Activated CD4-positive, alpha-beta T cell treated with anti-CD3 and anti-CD28 coated beads for 36 hours (primary cell): ENCODE measurements around the gene RAI1. TPM values are rescaled to one million over a fixed set of nuclear protein-coding genes. Genes with fewer than 3 reads are reported as not detected.

ENCODE experiments used
- ATAC-seq: fragments of 200-7000 bp; cut with Tn5 transposase; one replicate; pipeline ENCODE4 v1.10.0; 2021; ENCODE audit warnings: mild to moderate bottlenecking, moderate library complexity
- CTCF ChIA-PET: fragments of 350-600 bp; sonication (Branson Sonifier 250); formaldehyde crosslinking; loops from one replicate; lab custom pipeline; 2021; ENCODE audit warnings: antibody characterized with exemption; lab: Charles Lee
- POLR2A ChIA-PET: fragments of 350-600 bp; sonication (Branson Sonifier 250); formaldehyde crosslinking; loops from one replicate; lab custom pipeline; 2021; ENCODE audit warnings: antibody characterized with exemption, inconsistent platforms; lab: Charles Lee
- DNase-seq: peaks from one replicate; pipeline ENCODE4 v3.0.0-alpha.2; 2020
- H3K27ac Mint-ChIP-seq: one replicate; pipeline ENCODE4 v1.8.0; 2021; ENCODE audit warnings: mixed read lengths
- H3K27me3 Mint-ChIP-seq: one replicate; pipeline ENCODE4 v1.8.0; 2021; ENCODE audit warnings: mixed read lengths
- H3K36me3 Mint-ChIP-seq: one replicate; pipeline ENCODE4 v1.8.0; 2021; ENCODE audit warnings: low read depth, mixed read lengths
- H3K4me1 Mint-ChIP-seq: one replicate; pipeline ENCODE4 v1.8.0; 2021; ENCODE audit warnings: mixed read lengths
- H3K4me3 Mint-ChIP-seq: one replicate; pipeline ENCODE4 v1.8.0; 2021; ENCODE audit warnings: mild to moderate bottlenecking, moderate library complexity, mixed read lengths
- H3K9me3 Mint-ChIP-seq: one replicate; pipeline ENCODE4 v1.8.0; 2021; ENCODE audit warnings: low read depth, mixed read lengths
- intact Hi-C, 2 experiments: fragments of 100-400 bp; cut with DNase I in 1 of 2; cut with micrococcal nuclease in 1 of 2; formaldehyde crosslinking; loops; one replicate each; pipeline versions ENCODE4 v1.14.2 to v1.15.1; 2022 to 2024; cut with DNase I, micrococcal nuclease
- total RNA-seq, 2 experiments: library from RNA; stranded (reverse); gene quantifications; one replicate each; pipeline ENCODE4 v1.2.3, GENCODE V29; 2021

The RAI1 gene
- total RNA-seq, 2 experiments from 2014 or later, result 13.6 to 16.4 TPM

GRCh38 chr17:17837966-17838962 is 157.0 kb downstream of the RAI1 start:
- Mint-ChIP-seq H3K27ac (peak overlapping the region; percentile 98), H3K4me1 (peaks cover 64% of the 10 kb centered on the region), H3K36me3 (peaks cover 28% of the 10 kb centered on the region), H3K9me3 (no peaks in the 10 kb centered on the region), H3K27me3 (no peaks in the 10 kb centered on the region), H3K4me3 (peak overlapping the region; percentile 77)
- CTCF ChIA-PET, result interaction anchor here (0.6 to 2.1 kb wide), 8 partner anchors 10 to 1333 kb away, joined by 3 to 13 read pairs (median 4); no protein-coding TSS in a partner anchor
- no peak for DNase-seq
- intact Hi-C loops, result loop anchor here (1.0 to 5.0 kb wide), 5 partner anchors 86 to 796 kb away; partner anchors contain the start of genes COPS3 (in 1 of the 2), MPRIP (in 1 of the 2) and RAI1 (in 1 of the 2)
- ATAC-seq, result no peak
- POLR2A ChIA-PET, result interaction anchor here (0.7 to 2.6 kb wide), 7 partner anchors 8 to 342 kb away, joined by 3 to 25 read pairs (median 4); partner anchors contain the start of gene RASD1

- Mint-ChIP-seq H3K27me3 (no peaks in the 10 kb centered on the region), H3K4me3 (peak overlapping the region; percentile 77), H3K27ac (peak overlapping the region; percentile 87), H3K36me3 (peaks cover 11% of the 10 kb centered on the region), H3K4me1 (peaks cover 47% of the 10 kb centered on the region), H3K9me3 (no peaks in the 10 kb centered on the region)
- intact Hi-C loops, result loop anchor here (1.0 to 5.0 kb wide), 4 partner anchors 9 to 798 kb away; partner anchors contain the start of genes MPRIP (in 1 of the 2) and RAI1 (in 1 of the 2)
- peak; percentile 67 for ATAC-seq
- POLR2A ChIA-PET, result interaction anchor here (0.7 to 2.6 kb wide), 5 partner anchors 9 to 20 kb away, joined by 3 to 25 read pairs (median 6); no protein-coding TSS in a partner anchor
- CTCF ChIA-PET, result interaction anchor here (0.5 to 2.1 kb wide), 7 partner anchors 10 to 120 kb away, joined by 3 to 13 read pairs (median 3); no protein-coding TSS in a partner anchor
- peak; percentile 89 for DNase-seq
These were observed 158.8 kb downstream of the RAI1 start for GRCh38 chr17:17839791-17840707.

- POLR2A ChIA-PET, result interaction anchor here (1.1 to 1.3 kb wide), 3 partner anchors 9 to 14 kb away, joined by 4 to 13 read pairs (median 4); no protein-coding TSS in a partner anchor
- peaks cover 3% of the 10 kb centered on the region for H3K36me3 Mint-ChIP-seq
- peak overlapping the region; percentile 64 for H3K4me3 Mint-ChIP-seq
- peak; percentile 41 for DNase-seq
- ATAC-seq, result no peak
- no peaks in the 10 kb centered on the region for H3K27me3 Mint-ChIP-seq
- no peaks in the 10 kb centered on the region for H3K9me3 Mint-ChIP-seq
- peaks cover 38% of the 10 kb centered on the region for H3K4me1 Mint-ChIP-seq
- CTCF ChIA-PET, result interaction anchor here (0.5 to 1.1 kb wide), 7 partner anchors 9 to 119 kb away, joined by 3 to 5 read pairs (median 3); no protein-coding TSS in a partner anchor
- peak overlapping the region; percentile 83 for H3K27ac Mint-ChIP-seq
- intact Hi-C loops, result loop anchor here in 1 of 2 experiments (1.0 kb wide), 1 partner anchor 8 kb away; no protein-coding TSS in a partner anchor
These were observed 159.7 kb downstream of the RAI1 start for GRCh38 chr17:17840751-17841591.

- intact Hi-C loops, result no loop called here
- ATAC-seq, result no peak
- H3K27me3 Mint-ChIP-seq, result no peaks in the 10 kb centered on the region
- no peaks in the 10 kb centered on the region for H3K9me3 Mint-ChIP-seq
- POLR2A ChIA-PET, result interaction anchor here (1.1 to 1.3 kb wide), 3 partner anchors 8 to 15 kb away, joined by 4 to 13 read pairs (median 4); no protein-coding TSS in a partner anchor
- CTCF ChIA-PET, result interaction anchor here (0.9 to 1.1 kb wide), 3 partner anchors 8 to 29 kb away, joined by 3 to 5 read pairs (median 3); no protein-coding TSS in a partner anchor
- H3K4me1 Mint-ChIP-seq, result peaks cover 37% of the 10 kb centered on the region
- no peak for DNase-seq
- peaks cover 1% of the 10 kb centered on the region for H3K36me3 Mint-ChIP-seq
- no peak overlapping the region for H3K4me3 Mint-ChIP-seq
- H3K27ac Mint-ChIP-seq, result peak overlapping the region; percentile 83
These were observed 160.4 kb downstream of the RAI1 start for GRCh38 chr17:17841601-17842025.

- CTCF ChIA-PET, result interaction anchor here (0.6 to 0.9 kb wide), 3 partner anchors 30 to 49 kb away, joined by 3 to 4 read pairs (median 3); no protein-coding TSS in a partner anchor
- POLR2A ChIA-PET, result interaction anchor here (1.1 kb wide), 1 partner anchor 15 kb away, joined by 4 read pairs; no protein-coding TSS in a partner anchor
These were observed 161.0 kb downstream of the RAI1 start for GRCh38 chr17:17842111-17842876.

GRCh38 chr17:17843096-17843495 is 161.8 kb downstream of the RAI1 start:
- Mint-ChIP-seq H3K27ac (peak overlapping the region; percentile 26), H3K9me3 (no peaks in the 10 kb centered on the region), H3K4me3 (no peak overlapping the region), H3K36me3 (no peaks in the 10 kb centered on the region), H3K4me1 (peaks cover 33% of the 10 kb centered on the region), H3K27me3 (no peaks in the 10 kb centered on the region)
- ATAC-seq (no peak), DNase-seq (no peak)
- intact Hi-C loops, result no loop called here
- ChIA-PET CTCF (interaction anchor here (0.6 kb wide), 1 partner anchor 39 kb away, joined by 4 read pairs; no protein-coding TSS in a partner anchor), POLR2A (no interaction called here)

More at GRCh38 chr17:17842111-17842876, 161.0 kb downstream of the RAI1 start:
- no peak for DNase-seq
- Mint-ChIP-seq H3K36me3 (peaks cover under 1% of the 10 kb centered on the region), H3K4me1 (peaks cover 34% of the 10 kb centered on the region), H3K4me3 (no peak overlapping the region), H3K27me3 (no peaks in the 10 kb centered on the region), H3K27ac (no peak overlapping the region), H3K9me3 (no peaks in the 10 kb centered on the region)
- ATAC-seq, result no peak
- intact Hi-C loops, result no loop called here

GRCh38 chr17:17844079-17844478 is 162.8 kb downstream of the RAI1 start:
- intact Hi-C loops, result no loop called here
- no peak overlapping the region for H3K4me3 Mint-ChIP-seq
- ChIA-PET CTCF (no interaction called here), POLR2A (no interaction called here)
- DNase-seq (no peak), ATAC-seq (no peak)
- peaks cover 33% of the 10 kb centered on the region for H3K4me1 Mint-ChIP-seq
- no peaks in the 10 kb centered on the region for H3K27me3 Mint-ChIP-seq
- H3K36me3 Mint-ChIP-seq, result no peaks in the 10 kb centered on the region
- H3K27ac Mint-ChIP-seq, result no peak overlapping the region
- no peaks in the 10 kb centered on the region for H3K9me3 Mint-ChIP-seq

- POLR2A ChIA-PET, result no interaction called here
- Mint-ChIP-seq H3K9me3 (no peaks in the 10 kb centered on the region), H3K27me3 (no peaks in the 10 kb centered on the region), H3K4me3 (no peak overlapping the region), H3K36me3 (no peaks in the 10 kb centered on the region), H3K27ac (no peak overlapping the region), H3K4me1 (peaks cover 33% of the 10 kb centered on the region)
- intact Hi-C loops, result no loop called here
- CTCF ChIA-PET, result no interaction called here
- ATAC-seq (no peak), DNase-seq (no peak)
These were observed 163.2 kb downstream of the RAI1 start for GRCh38 chr17:17844500-17844899.
